Suprapubic skin (tissue), 3 donors: ENCODE data around the gene HIPK4.

Source experiments
- EP300 ChIP-seq: sonication (generic); formaldehyde crosslinking; IDR thresholded peaks from one replicate; pipeline ENCODE4 v1.6.1; 2017; ENCODE audit warnings: antibody characterized with exemption
- TF ChIP-seq, protein P1 (sequence below), 2 donors: fragments of 200-600 bp in 1 of 2; fragments of 450-650 bp in 1 of 2; sonication (generic) in 1 of 2; IDR thresholded peaks; one replicate each; pipeline ENCODE4 v1.5.1; 2016 to 2019; ENCODE audit warnings: antibody characterized with exemption in 2 of 2, mild to moderate bottlenecking in 1 of 2, moderate library complexity in 1 of 2

DNA sequence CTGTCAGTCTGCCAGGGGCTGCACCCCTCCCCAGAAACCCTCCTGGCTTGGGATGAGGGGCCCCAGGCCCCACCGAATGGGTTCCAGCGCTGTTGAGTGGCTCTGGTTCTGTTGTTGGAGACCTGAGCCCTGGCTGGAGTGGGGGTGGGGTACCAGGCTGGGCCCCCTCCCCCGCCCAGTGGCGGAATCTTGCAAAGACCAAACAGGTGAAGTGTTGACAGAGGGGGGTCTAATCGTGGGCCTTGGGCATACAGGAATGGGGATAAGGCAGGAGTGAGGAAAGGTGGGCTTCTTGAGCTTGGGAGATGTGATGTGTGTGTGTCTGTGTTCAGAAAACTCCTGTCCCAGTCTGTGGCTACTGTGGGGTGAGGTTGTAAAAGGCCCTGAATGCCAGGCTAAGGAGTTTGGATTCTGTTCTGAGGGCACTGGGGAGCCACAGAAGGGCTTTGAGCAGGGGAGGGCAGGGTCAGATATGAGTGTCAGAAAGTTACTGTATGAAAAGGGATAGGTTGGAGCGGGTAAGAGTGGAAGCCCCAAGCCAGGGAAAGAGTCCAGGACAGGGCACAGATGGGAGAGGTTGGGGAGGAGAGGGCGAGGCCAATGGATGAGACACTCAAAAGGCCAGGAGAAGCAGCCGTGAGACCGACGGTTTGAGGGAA, at the start of gene HIPK4:
- TF ChIP-seq, protein P1, sequence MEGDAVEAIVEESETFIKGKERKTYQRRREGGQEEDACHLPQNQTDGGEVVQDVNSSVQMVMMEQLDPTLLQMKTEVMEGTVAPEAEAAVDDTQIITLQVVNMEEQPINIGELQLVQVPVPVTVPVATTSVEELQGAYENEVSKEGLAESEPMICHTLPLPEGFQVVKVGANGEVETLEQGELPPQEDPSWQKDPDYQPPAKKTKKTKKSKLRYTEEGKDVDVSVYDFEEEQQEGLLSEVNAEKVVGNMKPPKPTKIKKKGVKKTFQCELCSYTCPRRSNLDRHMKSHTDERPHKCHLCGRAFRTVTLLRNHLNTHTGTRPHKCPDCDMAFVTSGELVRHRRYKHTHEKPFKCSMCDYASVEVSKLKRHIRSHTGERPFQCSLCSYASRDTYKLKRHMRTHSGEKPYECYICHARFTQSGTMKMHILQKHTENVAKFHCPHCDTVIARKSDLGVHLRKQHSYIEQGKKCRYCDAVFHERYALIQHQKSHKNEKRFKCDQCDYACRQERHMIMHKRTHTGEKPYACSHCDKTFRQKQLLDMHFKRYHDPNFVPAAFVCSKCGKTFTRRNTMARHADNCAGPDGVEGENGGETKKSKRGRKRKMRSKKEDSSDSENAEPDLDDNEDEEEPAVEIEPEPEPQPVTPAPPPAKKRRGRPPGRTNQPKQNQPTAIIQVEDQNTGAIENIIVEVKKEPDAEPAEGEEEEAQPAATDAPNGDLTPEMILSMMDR (IDR thresholded peaks at IDR 0.05), result no peak
- TF ChIP-seq EP300, result no peak
